Measurements from ENCODE around the gene CCDC192.

The CCDC192 gene

DNA sequence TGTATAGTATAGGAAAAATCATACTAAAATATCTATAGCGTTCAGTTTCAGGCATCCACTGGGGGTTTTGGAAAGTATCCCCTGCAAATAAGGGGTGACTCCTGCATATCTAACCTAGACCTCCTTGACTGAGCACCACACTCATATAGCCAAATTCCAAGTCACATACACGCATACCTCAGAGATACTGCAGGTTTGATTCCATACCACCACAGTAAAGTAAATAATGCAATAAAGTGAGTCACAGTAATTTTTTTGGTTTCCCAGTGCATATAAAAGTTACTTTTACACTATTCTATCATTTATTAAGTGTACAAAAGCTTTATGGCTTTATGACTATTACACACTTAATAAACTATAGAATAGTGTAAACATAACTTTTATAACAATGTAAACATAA is 151.3 kb downstream of the CCDC192 start:
- TF ChIP-seq, protein P1, sequence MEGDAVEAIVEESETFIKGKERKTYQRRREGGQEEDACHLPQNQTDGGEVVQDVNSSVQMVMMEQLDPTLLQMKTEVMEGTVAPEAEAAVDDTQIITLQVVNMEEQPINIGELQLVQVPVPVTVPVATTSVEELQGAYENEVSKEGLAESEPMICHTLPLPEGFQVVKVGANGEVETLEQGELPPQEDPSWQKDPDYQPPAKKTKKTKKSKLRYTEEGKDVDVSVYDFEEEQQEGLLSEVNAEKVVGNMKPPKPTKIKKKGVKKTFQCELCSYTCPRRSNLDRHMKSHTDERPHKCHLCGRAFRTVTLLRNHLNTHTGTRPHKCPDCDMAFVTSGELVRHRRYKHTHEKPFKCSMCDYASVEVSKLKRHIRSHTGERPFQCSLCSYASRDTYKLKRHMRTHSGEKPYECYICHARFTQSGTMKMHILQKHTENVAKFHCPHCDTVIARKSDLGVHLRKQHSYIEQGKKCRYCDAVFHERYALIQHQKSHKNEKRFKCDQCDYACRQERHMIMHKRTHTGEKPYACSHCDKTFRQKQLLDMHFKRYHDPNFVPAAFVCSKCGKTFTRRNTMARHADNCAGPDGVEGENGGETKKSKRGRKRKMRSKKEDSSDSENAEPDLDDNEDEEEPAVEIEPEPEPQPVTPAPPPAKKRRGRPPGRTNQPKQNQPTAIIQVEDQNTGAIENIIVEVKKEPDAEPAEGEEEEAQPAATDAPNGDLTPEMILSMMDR (IDR thresholded peaks at IDR 0.05), result no peak
- TF ChIP-seq ZFX (IDR thresholded peaks at IDR 0.05; ENCODE audit: borderline replicate concordance), result no peak
- no peak overlapping the region for H3K27ac ChIP-seq

DNA sequence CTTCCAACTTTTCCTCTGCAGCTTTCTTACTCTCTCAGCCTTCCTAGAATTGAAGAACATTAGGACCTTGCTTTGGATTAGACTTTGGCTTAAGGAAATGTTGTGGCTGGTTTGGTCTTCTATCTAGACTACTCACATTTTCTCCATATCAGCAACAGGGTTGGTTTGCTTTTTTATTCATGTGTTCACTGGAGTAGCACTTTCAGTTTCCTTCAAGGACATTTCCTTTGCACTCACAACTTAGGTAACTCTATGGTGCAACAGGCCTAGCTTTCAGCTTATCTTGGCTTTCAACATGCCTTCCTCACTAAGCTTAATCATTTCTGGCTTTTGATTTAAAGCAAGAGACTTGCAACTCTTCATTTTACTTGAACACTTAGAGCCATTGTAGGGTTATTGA is 153.1 kb downstream of the CCDC192 start:
- TF ChIP-seq, protein P1 (IDR thresholded peaks at IDR 0.05), result no peak
- TF ChIP-seq ZFX (IDR thresholded peaks at IDR 0.05; ENCODE audit: borderline replicate concordance), result no peak
- H3K27ac ChIP-seq, result no peak overlapping the region

DNA sequence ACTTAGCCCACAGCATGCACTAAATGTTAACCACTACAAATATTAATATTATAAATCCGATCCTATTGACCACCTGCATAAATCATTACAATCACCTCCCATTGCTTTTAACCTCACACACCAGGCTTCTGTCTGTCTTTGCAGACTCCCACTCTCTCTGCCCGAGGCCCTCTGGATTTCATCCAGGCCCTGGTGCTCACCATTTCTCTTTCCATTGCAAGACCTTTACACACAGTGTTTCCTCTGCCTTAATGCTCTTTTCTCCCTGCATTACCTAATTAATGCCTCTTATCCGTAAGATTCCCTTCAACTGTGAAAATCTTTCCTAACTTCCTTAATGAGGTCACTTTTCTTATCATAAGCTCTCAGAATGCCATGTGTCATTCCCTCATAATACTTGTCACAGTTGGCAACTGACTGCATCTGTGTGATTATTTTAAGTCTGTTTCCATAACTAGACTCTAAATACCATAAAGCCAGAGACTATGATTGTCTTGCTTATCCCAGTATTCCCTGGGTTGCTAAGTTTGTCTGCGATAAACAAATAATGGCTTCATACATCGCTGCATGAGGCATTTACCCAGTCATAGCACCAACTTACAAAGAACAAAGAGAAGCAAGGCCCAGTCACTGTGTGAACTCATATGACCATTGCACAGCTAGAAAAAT is 155.1 kb downstream of the CCDC192 start:
- TF ChIP-seq, protein P1 (IDR thresholded peaks at IDR 0.05), result no peak
- no peak for TF ChIP-seq ZFX (IDR thresholded peaks at IDR 0.05; ENCODE audit: borderline replicate concordance)
- no peak overlapping the region for H3K27ac ChIP-seq

DNA sequence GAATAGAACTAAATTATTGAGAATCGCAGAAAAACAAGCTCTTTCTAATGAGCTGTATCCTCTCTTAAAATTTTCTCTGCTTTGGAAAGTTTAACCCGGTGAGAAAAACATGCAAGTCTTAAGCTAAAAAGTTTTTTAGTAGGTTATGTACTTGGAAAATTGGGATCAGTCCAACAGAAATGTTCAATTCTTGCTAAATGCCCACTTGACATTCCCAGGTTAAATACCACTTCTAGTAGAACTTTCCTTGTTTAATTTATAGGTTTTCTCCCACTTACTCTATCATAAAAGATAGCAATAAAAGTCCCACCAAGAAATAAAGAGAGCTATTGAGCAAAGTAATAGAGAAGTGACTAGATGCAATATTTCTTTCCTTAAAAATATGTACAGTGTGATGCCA is 157.1 kb downstream of the CCDC192 start:
- no peak overlapping the region for H3K27ac ChIP-seq
- TF ChIP-seq, protein P1 (IDR thresholded peaks at IDR 0.05), result no peak
- no peak for TF ChIP-seq ZFX (IDR thresholded peaks at IDR 0.05; ENCODE audit: borderline replicate concordance)

DNA sequence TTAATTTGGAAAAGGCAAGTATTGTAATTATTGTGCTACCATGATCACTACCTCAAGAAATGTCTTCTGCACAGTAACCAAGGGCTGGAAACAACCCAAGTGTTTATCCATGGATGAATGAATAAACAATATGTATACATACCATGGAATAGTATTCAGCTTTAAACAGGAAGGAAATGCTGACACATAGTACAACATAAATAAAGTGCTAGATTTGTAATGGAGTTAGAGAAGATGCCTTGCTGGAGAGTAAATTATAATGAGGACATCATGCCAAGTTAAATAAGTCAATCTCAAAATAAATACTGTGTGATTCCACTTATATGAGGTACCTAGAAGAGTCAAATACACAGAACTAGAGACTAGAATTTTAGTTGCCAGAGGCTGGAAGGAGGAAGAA is 160.0 kb downstream of the CCDC192 start:
- TF ChIP-seq ZFX (IDR thresholded peaks at IDR 0.05; ENCODE audit: borderline replicate concordance), result no peak
- TF ChIP-seq, protein P1 (IDR thresholded peaks at IDR 0.05), result no peak
- no peak overlapping the region for H3K27ac ChIP-seq

DNA sequence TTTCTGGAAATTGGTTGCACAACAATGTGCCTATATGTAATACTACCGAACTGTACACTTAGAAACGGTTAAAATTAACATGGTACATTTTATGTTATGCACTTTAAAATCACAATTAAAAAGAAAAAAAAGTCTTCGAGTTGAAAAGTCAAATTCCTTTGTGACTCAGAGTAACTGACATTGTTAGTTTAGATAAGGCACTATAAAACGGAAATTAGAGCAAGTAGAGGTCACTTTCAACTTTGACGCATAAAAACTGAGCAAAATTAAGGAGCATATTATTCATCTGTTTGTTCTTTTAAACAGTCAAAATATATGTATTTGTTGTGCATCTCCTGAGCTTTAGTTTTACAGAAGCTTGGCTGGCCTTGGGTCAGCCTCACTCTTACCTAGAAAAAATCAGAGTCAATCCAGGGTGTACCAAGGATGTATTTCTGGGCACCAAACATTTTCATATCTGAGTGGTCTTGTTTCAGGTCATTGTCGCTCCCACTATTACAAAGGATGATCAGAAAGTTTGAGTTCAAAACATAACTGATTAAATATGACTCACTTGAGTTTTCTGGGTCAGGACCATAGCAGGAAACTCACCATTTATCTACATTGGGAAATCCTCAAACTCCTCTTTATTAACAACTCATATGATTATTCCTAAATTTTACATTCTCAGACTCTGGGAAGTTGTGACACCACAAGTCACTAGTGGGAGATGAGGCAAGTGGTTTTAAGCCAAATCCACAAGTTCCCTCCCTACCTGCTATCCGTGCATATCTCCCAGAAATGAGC is 160.6 kb downstream of the CCDC192 start:
- no peak overlapping the region for H3K27ac ChIP-seq
- TF ChIP-seq ZFX (IDR thresholded peaks at IDR 0.05; ENCODE audit: borderline replicate concordance), result no peak
- TF ChIP-seq, protein P1 (IDR thresholded peaks at IDR 0.05), result no peak

DNA sequence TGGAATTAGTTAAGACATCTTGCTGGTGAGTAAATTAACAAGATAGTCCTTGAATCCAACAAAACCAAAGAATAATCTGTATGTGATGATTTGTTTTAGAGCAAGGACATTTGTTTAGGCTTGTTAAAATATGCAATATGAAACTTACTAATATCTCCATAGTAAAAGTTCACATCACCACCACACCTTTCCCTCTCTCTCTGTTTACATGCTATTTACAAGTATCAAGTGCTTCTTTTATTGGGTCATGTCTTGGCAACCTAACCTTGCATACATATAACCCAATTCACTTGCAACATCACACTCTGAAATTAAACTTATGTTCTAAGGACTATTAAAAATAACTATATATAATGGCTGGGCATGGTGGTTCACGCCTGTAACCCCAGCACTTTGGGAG is 161.3 kb downstream of the CCDC192 start:
- no peak overlapping the region for H3K27ac ChIP-seq
- no peak for TF ChIP-seq ZFX (IDR thresholded peaks at IDR 0.05; ENCODE audit: borderline replicate concordance)
- TF ChIP-seq, protein P1 (IDR thresholded peaks at IDR 0.05), result no peak
